HepG2 (cell line): ENCODE data around the gene PCP4L1. TPM values are rescaled to one million over a fixed set of nuclear protein-coding genes. Genes with fewer than 3 reads are reported as not detected.

Experiments used
- CERS6 ChIP-seq: sonication (generic); formaldehyde crosslinking; IDR thresholded peaks from 2 replicates; pipeline ENCODE4 v1.5.0; 2020; ENCODE audit warnings: missing genetic modification reagents
- CREB1 ChIP-seq, 2 experiments: fragments of 450-650 bp in 1 of 2; IDR thresholded peaks; 2 replicates each; pipeline ENCODE4 v1.6.1; 2016 to 2017; ENCODE audit warnings: control low read depth in 1 of 2, mild to moderate bottlenecking in 1 of 2, missing compliant biosample characterization in 1 of 2, missing genetic modification characterization in 1 of 2
- SIN3A ChIP-seq: IDR thresholded peaks from 2 replicates; pipeline ENCODE4 v1.6.1; 2011; ENCODE audit warnings: low read depth, mild to moderate bottlenecking, control low read depth, low read length, borderline replicate concordance
- SSRP1 ChIP-seq: IDR thresholded peaks from 2 replicates; pipeline ENCODE4 v1.6.1; 2016; ENCODE audit warnings: control low read depth
- ZBED4 ChIP-seq: sonication (generic); formaldehyde crosslinking; IDR thresholded peaks from 2 replicates; pipeline ENCODE4 v1.4.0; 2020; ENCODE audit warnings: missing genetic modification reagents, borderline replicate concordance
- ZFP37 ChIP-seq: sonication (generic); formaldehyde crosslinking; IDR thresholded peaks from 2 replicates; pipeline ENCODE4 v1.4.0; 2020; ENCODE audit warnings: missing genetic modification reagents, borderline replicate concordance
- ZNF3 ChIP-seq: IDR thresholded peaks from 2 replicates; pipeline ENCODE4 v1.7.0; 2017; ENCODE audit warnings: inconsistent platforms
- ZNF33B ChIP-seq: sonication (generic); formaldehyde crosslinking; IDR thresholded peaks from 2 replicates; pipeline ENCODE4 v1.5.1; 2020; ENCODE audit warnings: mild to moderate bottlenecking, missing genetic modification reagents
- ZNF451 ChIP-seq: sonication (generic); formaldehyde crosslinking; IDR thresholded peaks from 2 replicates; pipeline ENCODE4 v1.5.0; 2020; ENCODE audit warnings: mild to moderate bottlenecking, missing genetic modification reagents
- ZNF577 ChIP-seq: sonication (generic); formaldehyde crosslinking; IDR thresholded peaks from 2 replicates; pipeline ENCODE4 v1.4.0; 2020; ENCODE audit warnings: mild to moderate bottlenecking, low read depth, missing genetic modification reagents, borderline replicate concordance
- ZNF770 ChIP-seq: sonication (generic); formaldehyde crosslinking; IDR thresholded peaks from 2 replicates; pipeline ENCODE4 v1.5.0; 2020; ENCODE audit warnings: mild to moderate bottlenecking, missing genetic modification reagents
- polyA plus RNA-seq, 8 experiments: library from polyadenylated mRNA; depleted of rRNA in 3 of 8; stranded (reverse) in 7 of 8; unstranded in 1 of 8; fragments of >200 nt; fragmentation: Illumina TruSeq in 4 of 8; extraction: Trizol in 4 of 8; gene quantifications; 2 replicates each; pipeline versions ENCODE4 v1.2.1 to v1.2.3, GENCODE V29; 2011 to 2016; ENCODE audit warnings: low read depth in 4 of 8, missing spikeins in 1 of 8, mixed read lengths in 1 of 8; ENCODE audit not compliant: insufficient read depth in 1 of 8
- total RNA-seq, 5 experiments: library from RNA; depleted of rRNA; stranded (reverse); fragments of >200 nt; fragmentation: Illumina TruSeq; extraction: Trizol; gene quantifications; 2 replicates each; pipeline ENCODE4 v1.2.3, GENCODE V29; 2016; ENCODE audit warnings: low read depth in 1 of 5
- TF ChIP-seq, protein P1 (sequence below): sonication (generic); formaldehyde crosslinking; conservative IDR thresholded peaks from 2 replicates; pipeline ENCODE4 v1.5.0; 2020; ENCODE audit warnings: missing genetic modification reagents
- TF ChIP-seq, protein P2 (sequence below): IDR thresholded peaks from 2 replicates; pipeline ENCODE4 v1.6.1; 2016; ENCODE audit warnings: missing genetic modification reagents, missing compliant biosample characterization
- TF ChIP-seq, protein P3 (sequence below): sonication (generic); formaldehyde crosslinking; IDR thresholded peaks from 2 replicates; pipeline ENCODE4 v1.9.0; 2022; ENCODE audit warnings: missing genetic modification reagents, mild to moderate bottlenecking, borderline replicate concordance

The PCP4L1 gene
- total and polyA plus RNA-seq, 2 of the 13 experiments (the other 11 are each of a cell fraction or from before 2014, with no cell fraction given) = 0.28 TPM; not detected in 1

DNA sequence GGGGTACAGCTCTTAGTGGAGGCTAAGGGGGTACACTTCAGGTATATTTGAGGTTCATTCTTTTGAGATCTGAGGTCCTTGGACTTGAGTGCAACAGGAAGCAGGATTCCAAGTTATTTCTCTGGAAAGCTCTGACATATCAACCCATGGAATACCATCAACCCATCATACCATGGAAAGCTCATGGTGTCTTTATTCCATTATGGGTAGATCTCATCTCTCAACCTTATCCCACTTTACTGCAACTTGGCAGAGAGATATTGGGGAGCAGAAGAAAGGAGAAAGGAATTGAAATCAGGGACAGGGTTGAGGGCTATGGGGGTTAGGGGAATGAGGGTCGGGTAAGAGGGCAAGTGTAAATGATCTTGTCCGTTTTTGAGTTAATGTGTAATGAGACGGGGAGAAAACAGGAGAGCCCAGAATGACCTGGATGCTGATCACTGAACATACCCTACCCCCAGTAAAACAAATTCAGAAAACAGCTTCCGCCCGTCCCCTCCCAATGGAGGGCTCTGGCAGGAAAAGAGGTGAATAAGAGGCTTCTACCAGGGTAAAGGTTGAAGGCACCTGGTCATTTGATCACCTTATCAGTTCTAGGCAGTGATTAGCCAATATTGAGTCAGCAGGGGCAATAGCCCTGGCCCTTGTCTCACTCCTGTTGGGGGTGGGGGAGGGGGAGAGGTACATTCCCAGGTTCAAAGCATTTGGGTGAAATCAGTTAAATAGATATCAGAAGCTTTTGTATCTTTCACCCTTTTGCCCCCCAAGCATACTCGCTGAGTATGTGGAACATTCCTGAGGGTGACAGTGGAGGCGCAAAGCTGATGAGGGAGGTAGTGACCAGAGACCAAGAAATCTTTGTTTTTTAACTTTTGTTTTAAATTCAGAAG is 34.5 kb upstream of the PCP4L1 start (continued):
- TF ChIP-seq, protein P1, sequence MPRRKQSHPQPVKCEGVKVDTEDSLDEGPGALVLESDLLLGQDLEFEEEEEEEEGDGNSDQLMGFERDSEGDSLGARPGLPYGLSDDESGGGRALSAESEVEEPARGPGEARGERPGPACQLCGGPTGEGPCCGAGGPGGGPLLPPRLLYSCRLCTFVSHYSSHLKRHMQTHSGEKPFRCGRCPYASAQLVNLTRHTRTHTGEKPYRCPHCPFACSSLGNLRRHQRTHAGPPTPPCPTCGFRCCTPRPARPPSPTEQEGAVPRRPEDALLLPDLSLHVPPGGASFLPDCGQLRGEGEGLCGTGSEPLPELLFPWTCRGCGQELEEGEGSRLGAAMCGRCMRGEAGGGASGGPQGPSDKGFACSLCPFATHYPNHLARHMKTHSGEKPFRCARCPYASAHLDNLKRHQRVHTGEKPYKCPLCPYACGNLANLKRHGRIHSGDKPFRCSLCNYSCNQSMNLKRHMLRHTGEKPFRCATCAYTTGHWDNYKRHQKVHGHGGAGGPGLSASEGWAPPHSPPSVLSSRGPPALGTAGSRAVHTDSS (CRISPR knock-in tag) = no peak
- TF ChIP-seq, protein P2, sequence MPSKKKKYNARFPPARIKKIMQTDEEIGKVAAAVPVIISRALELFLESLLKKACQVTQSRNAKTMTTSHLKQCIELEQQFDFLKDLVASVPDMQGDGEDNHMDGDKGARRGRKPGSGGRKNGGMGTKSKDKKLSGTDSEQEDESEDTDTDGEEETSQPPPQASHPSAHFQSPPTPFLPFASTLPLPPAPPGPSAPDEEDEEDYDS (CRISPR knock-in tag) = peak; percentile 55
- TF ChIP-seq, protein P3, sequence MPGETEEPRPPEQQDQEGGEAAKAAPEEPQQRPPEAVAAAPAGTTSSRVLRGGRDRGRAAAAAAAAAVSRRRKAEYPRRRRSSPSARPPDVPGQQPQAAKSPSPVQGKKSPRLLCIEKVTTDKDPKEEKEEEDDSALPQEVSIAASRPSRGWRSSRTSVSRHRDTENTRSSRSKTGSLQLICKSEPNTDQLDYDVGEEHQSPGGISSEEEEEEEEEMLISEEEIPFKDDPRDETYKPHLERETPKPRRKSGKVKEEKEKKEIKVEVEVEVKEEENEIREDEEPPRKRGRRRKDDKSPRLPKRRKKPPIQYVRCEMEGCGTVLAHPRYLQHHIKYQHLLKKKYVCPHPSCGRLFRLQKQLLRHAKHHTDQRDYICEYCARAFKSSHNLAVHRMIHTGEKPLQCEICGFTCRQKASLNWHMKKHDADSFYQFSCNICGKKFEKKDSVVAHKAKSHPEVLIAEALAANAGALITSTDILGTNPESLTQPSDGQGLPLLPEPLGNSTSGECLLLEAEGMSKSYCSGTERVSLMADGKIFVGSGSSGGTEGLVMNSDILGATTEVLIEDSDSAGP (CRISPR knock-in tag) = no peak
- TF ChIP-seq SSRP1 (CRISPR knock-in tag) (no peak), ZNF770 (CRISPR knock-in tag) (no peak), ZNF3 (CRISPR knock-in tag) (no peak), ZBED4 (CRISPR knock-in tag) (peak; percentile 70; the same call in 1 of the 2 replicates), ZFP37 (peak; percentile 48; the same call in 1 of the 2 replicates), CERS6 (CRISPR knock-in tag) (no peak), ZNF577 (CRISPR knock-in tag) (no peak), CREB1 (IDR thresholded peaks at IDR 0.05) (no peak), CREB1 (CRISPR knock-in tag; IDR thresholded peaks at IDR 0.05) (peak; percentile 63; the same call in 1 of the 2 replicates), SIN3A (peak; percentile 76; the same call in 1 of the 2 replicates), ZNF33B (CRISPR knock-in tag) (no peak), ZNF451 (no peak)
